Tibial nerve (tissue), 4 donors: Measurements from ENCODE around the gene FBXO38. TPM values are rescaled to one million over a fixed set of nuclear protein-coding genes. Genes with fewer than 3 reads are reported as not detected.

Experiments used
- DNase-seq, 2 donors: peaks; one replicate each; pipeline ENCODE4 v3.0.0-alpha.2; 2019; ENCODE audit warnings: low spot score in 2 of 2
- H3K27ac ChIP-seq, 4 donors: fragments of 200-600 bp; sonication (generic) in 3 of 4; one replicate each; pipeline ENCODE4 v1.5.1; 2017 to 2019; ENCODE audit warnings: mild to moderate bottlenecking in 1 of 4
- H3K27me3 ChIP-seq, 2 donors: fragments of 200-600 bp; sonication (generic) in 1 of 2; one replicate each; pipeline versions ENCODE4 v1.5.1 to v1.6.0; 2017 to 2019
- H3K36me3 ChIP-seq, 3 donors: fragments of 200-600 bp; sonication (generic); one replicate each; pipeline ENCODE4 v1.5.1; 2018 to 2019
- H3K4me1 ChIP-seq, 4 donors: fragments of 200-600 bp; sonication (generic) in 3 of 4; one replicate each; pipeline ENCODE4 v1.5.1; 2017 to 2019
- H3K4me3 ChIP-seq, 4 donors: fragments of 200-600 bp; sonication (generic) in 3 of 4; one replicate each; pipeline ENCODE4 v1.5.1; 2017 to 2019; ENCODE audit warnings: mild to moderate bottlenecking in 1 of 4, moderate library complexity in 1 of 4
- H3K9me3 ChIP-seq, 4 donors: fragments of 200-600 bp; sonication (generic) in 3 of 4; one replicate each; pipeline ENCODE4 v1.5.1; 2017 to 2019
- EP300 ChIP-seq, 2 donors: sonication (generic); formaldehyde crosslinking; IDR thresholded peaks; one replicate each; pipeline ENCODE4 v1.6.1; 2017; ENCODE audit warnings: antibody characterized with exemption in 2 of 2, mild to moderate bottlenecking in 1 of 2
- POLR2A ChIP-seq, 2 donors: fragments of 450-650 bp; IDR thresholded peaks; one replicate each; pipeline ENCODE4 v1.6.1; 2017; ENCODE audit warnings: antibody characterized with exemption in 2 of 2, mild to moderate bottlenecking in 2 of 2, moderate library complexity in 2 of 2
- WGBS, 2 donors: methylation state at CpG; one replicate each; pipeline ENCODE4 v1.1.5; 2018; 5-methylcytosine and 5-hydroxymethylcytosine counted together
- total RNA-seq, 4 donors: library from RNA; depleted of rRNA; stranded (reverse); fragments of >200 nt; gene quantifications; one replicate each; pipeline ENCODE4 v1.1.0, GENCODE V29; 2016
- TF ChIP-seq, protein P1 (sequence below), 5 experiments: fragments of 200-600 bp in 3 of 5; fragments of 450-650 bp in 2 of 5; sonication (generic) in 3 of 5; IDR thresholded peaks; one replicate each; pipeline ENCODE4 v1.5.1; 2016 to 2019; ENCODE audit warnings: antibody characterized with exemption in 5 of 5, mild to moderate bottlenecking in 3 of 5, moderate library complexity in 2 of 5

Gene FBXO38
- total RNA-seq, 4 donors from 2014 or later, result 55.0 to 60.7 (median 56.4) TPM

DNA sequence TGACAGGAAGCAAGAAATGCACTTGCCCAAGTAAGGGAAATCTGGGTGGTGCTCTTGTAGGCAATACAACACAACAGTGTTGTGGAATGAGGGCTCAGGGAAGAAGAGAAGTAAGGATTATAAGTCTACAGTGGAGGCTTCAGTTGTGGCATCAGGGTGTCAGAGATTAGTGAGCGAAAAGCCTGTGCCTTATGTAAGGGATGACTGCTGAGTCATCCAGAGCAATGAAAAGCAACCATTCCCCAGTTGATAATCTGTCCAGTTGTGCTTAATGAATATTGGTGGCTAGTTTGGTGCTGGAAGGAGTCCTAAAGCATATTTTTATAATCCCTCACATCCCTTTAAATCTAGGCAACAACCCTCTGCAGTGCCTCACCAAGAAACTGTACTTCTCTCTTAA lies 42.0 kb downstream of the FBXO38 start:
- no peak overlapping the region for H3K4me3 ChIP-seq
- no peak overlapping the region for H3K27ac ChIP-seq
- H3K4me1 ChIP-seq, result no peaks in the 10 kb centered on the region
- TF ChIP-seq EP300 (IDR thresholded peaks at IDR 0.05), result no peak
- TF ChIP-seq, protein P1, sequence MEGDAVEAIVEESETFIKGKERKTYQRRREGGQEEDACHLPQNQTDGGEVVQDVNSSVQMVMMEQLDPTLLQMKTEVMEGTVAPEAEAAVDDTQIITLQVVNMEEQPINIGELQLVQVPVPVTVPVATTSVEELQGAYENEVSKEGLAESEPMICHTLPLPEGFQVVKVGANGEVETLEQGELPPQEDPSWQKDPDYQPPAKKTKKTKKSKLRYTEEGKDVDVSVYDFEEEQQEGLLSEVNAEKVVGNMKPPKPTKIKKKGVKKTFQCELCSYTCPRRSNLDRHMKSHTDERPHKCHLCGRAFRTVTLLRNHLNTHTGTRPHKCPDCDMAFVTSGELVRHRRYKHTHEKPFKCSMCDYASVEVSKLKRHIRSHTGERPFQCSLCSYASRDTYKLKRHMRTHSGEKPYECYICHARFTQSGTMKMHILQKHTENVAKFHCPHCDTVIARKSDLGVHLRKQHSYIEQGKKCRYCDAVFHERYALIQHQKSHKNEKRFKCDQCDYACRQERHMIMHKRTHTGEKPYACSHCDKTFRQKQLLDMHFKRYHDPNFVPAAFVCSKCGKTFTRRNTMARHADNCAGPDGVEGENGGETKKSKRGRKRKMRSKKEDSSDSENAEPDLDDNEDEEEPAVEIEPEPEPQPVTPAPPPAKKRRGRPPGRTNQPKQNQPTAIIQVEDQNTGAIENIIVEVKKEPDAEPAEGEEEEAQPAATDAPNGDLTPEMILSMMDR (IDR thresholded peaks at IDR 0.05), result no peak
- WGBS, 2 donors, result 91 to 95% methylated on average over 1 of the region's 1 CpG
- H3K36me3 ChIP-seq, result peaks cover 6 to 64% (median 22%) of the 10 kb centered on the region in 3 donors
- no peaks in the 10 kb centered on the region for H3K27me3 ChIP-seq
- DNase-seq, result no peak
- H3K9me3 ChIP-seq, result no peaks in the 10 kb centered on the region

DNA sequence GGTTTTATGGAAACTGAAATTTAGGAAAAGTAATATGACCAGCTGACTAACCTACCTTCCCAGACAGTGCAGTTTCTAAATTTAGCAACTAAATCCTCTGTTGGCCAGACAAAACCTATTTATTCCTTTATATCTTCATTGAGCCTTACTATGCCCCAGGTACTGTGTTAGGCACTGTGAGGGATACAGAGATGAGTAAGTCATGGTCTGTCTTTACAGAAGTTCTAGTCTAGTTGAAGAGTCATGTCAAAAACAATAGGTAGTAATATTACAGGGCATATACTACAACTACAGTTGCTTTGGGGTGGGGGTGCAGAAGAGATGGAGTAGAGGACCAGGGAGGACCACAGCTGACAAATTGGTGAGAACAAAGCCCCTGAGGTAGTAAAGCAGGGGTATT lies 42.8 kb downstream of the FBXO38 start:
- H3K27me3 ChIP-seq, result no peaks in the 10 kb centered on the region
- TF ChIP-seq POLR2A (IDR thresholded peaks at IDR 0.05), result no peak
- TF ChIP-seq, protein P1 (IDR thresholded peaks at IDR 0.05), result no peak
- TF ChIP-seq EP300 (IDR thresholded peaks at IDR 0.05), result no peak

DNA sequence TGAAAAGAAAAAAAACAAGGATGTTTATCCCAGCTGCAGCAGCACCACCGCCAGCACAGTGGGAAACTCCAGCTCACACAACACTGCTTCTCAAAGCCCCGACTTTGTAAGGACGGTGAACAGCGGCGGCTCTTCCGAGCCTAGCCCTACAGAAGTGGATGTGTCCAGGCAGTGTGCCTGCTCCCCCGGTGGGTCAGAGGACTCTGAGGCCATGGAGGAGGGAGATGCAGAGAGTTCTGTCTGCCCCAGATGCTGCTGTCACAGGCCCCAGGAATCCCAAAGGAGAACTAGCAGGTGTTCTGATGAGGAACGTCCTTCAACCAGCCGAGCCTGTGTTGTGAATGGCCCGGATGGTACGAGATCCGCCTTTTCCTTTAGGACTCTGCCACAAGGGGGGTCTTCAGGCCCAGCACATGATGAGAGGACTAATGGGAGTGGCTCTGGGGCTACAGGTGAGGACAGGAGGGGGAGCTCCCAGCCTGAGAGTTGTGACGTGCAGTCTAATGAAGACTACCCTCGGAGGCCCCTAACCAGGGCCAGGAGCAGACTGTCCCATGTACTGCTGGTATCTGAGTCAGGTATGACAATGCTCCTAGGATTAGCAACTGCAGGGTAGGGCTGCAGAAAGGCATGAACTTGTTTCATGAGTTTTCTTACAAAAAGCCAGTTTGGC lies 43.7 kb downstream of the FBXO38 start:
- TF ChIP-seq EP300 (IDR thresholded peaks at IDR 0.05) (no peak), POLR2A (IDR thresholded peaks at IDR 0.05) (no peak)
- TF ChIP-seq, protein P1 (IDR thresholded peaks at IDR 0.05), result no peak
- whole genome bisulfite sequencing, 2 donors, result 81 to 83% methylated on average over 12 to 14 of the region's 14 CpGs
- no peak overlapping the region for H3K27ac ChIP-seq
- no peaks in the 10 kb centered on the region for H3K9me3 ChIP-seq
- no peak for DNase-seq
- H3K27me3 ChIP-seq, result no peaks in the 10 kb centered on the region
- H3K36me3 ChIP-seq, result peaks cover 4 to 58% (median 22%) of the 10 kb centered on the region in 3 donors
- no peak overlapping the region for H3K4me3 ChIP-seq
- H3K4me1 ChIP-seq, result no peaks in the 10 kb centered on the region

More for the DNA sequence above, 42.8 kb downstream of the FBXO38 start:
- Histone ChIP-seq H3K36me3 (peaks cover 6 to 60% (median 22%) of the 10 kb centered on the region in 3 donors), H3K9me3 (no peaks in the 10 kb centered on the region), H3K4me1 (no peaks in the 10 kb centered on the region), H3K27ac (no peak overlapping the region), H3K4me3 (no peak overlapping the region)
- DNase-seq, result no peak

DNA sequence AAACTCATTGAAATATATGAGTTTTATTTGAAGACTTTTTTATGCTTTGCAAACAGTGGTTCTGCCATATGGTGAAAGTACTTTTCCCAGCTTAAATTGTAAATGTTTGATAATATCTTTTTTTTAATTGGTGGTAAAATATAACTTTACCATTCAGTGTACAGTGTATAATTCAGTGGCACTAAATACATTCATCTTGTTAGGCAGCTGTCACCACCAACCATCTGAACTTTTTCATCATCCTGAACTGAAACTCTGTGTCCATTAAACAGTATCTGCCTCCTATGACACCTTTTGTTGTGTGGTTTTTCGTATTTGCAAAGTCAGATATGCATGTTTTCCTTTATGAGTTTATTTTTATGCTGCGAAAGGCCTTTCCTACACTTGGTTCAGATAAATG lies 45.1 kb downstream of the FBXO38 start:
- WGBS, 2 donors, result 84 to 87% methylated on average over 2 of the region's 2 CpGs
- no peak for DNase-seq
- H3K36me3 ChIP-seq, result peaks cover 4 to 58% (median 18%) of the 10 kb centered on the region in 3 donors
- no peak overlapping the region for H3K4me3 ChIP-seq
- TF ChIP-seq, protein P1 (IDR thresholded peaks at IDR 0.05), result no peak
- no peak overlapping the region for H3K27ac ChIP-seq
- no peaks in the 10 kb centered on the region for H3K4me1 ChIP-seq
- H3K9me3 ChIP-seq, result no peaks in the 10 kb centered on the region
- H3K27me3 ChIP-seq, result no peaks in the 10 kb centered on the region

DNA sequence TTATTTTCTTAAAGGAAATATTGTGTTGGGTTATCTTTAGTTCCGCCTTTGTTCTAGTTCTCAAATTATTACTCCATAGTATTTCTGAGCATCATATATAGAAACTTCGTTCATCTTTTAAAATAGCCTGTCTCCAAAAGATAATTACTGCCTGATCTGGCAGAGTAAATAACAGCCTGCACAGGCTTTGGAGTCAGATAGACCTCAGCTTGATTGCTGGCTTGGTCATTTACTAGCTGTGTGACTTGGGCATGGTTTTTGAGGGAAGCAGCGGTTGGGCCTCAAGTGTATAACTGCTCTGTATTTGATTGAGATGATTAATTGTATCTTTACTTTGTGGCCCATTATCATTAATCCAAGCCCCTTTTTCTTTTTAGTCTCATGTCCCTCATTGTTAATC lies 50.1 kb downstream of the FBXO38 start:
- peaks cover 0 to 62% (median 0%) of the 10 kb centered on the region in 3 donors for H3K36me3 ChIP-seq
- TF ChIP-seq, protein P1 (IDR thresholded peaks at IDR 0.05), result no peak
- TF ChIP-seq POLR2A (IDR thresholded peaks at IDR 0.05), result no peak
- no peak for TF ChIP-seq EP300 (IDR thresholded peaks at IDR 0.05)
- no peak overlapping the region for H3K4me3 ChIP-seq
- WGBS, 2 donors, result 97 to 99% methylated on average over 3 of the region's 3 CpGs
- H3K4me1 ChIP-seq, result no peaks in the 10 kb centered on the region
- H3K9me3 ChIP-seq, result no peaks in the 10 kb centered on the region
- no peak for DNase-seq
- H3K27ac ChIP-seq, result no peak overlapping the region
- no peaks in the 10 kb centered on the region for H3K27me3 ChIP-seq
